ENCODE measurements around the gene MS4A7.
A peak's percentile ranks its signal among the peaks of the same experiment; 100 is the strongest.
"Not testable (repeated sequence)": the region's sequence is repeated elsewhere in the genome, so short reads cannot be mapped to it uniquely, and the experiment has no call there.

Gene MS4A7, protein sequence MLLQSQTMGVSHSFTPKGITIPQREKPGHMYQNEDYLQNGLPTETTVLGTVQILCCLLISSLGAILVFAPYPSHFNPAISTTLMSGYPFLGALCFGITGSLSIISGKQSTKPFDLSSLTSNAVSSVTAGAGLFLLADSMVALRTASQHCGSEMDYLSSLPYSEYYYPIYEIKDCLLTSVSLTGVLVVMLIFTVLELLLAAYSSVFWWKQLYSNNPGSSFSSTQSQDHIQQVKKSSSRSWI

GRCh38 chr11:60378354-60378753 lies at the start of gene MS4A7:
Gene MS4A7, plus strand, starts transcription at chr11:60378532. Its CDS starts 4,610 bp downstream, at chr11:60383142.
- DNase-seq, result peak; percentile 21

- no peak for DNase-seq
Observed at GRCh38 chr11:60332846-60333245, 45.5 kb upstream of the MS4A7 start.

DNA sequence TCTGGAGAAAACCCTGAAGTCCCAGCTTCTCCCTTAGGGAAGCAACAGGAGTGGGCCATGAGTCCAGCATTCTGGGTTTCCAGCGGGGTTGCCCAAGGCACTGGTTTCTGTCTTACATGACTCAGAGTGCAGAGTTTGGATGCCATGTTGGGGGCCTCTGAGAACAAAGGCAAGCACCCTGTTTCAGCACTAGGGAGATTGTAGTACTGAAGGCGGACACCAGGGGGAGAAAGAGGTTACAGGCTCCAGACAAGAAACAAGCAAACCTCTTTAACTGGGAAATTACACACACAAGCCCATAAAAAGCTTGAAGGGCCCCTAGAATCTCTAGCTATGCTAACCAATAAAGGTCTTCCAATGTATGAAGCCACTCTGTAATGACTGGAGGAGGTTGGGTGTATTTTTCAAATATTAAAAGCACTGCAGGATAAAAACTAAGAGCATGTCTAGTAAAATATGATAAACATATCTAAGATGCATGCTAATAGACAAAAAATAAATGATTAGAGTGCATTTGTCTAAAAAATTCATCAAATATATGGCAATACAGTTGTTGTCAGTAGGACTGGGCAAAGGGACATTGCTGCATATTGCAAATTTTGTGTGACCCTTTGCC lies 44.2 kb upstream of the MS4A7 start:
- DNase-seq, result peak; percentile 75

- DNase-seq, result no peak
Observed at GRCh38 chr11:60336767-60337391, 41.5 kb upstream of the MS4A7 start.

- DNase-seq, result no peak
Observed at GRCh38 chr11:60338053-60338452, 40.3 kb upstream of the MS4A7 start.

- DNase-seq, result no peak
Observed at GRCh38 chr11:60339356-60339755, 39.0 kb upstream of the MS4A7 start.

- DNase-seq, result peak; percentile 57
Observed at GRCh38 chr11:60343094-60343704, 35.1 kb upstream of the MS4A7 start.

DNA sequence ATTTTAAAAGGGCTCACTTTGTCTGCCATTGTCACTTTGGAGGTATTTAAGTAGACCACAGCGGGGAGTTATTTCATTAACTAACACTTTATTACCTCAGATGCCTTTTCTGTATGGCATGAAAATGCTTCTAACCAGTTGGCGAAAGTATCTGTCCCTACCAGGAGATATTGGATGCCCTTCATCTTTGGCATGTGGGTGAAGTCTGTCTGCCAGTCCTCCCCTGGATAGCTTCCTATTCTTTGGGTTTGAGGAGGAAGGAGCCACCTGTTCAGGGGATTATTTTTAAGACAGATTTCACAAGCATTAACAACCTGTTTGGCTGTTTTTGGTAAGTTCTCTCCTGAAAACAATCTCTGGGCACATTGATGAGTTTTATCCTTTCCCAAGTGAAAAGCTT lies 34.2 kb upstream of the MS4A7 start:
- DNase-seq, result no peak

- peak; percentile 57 for DNase-seq
Observed at GRCh38 chr11:60345489-60345888, 32.8 kb upstream of the MS4A7 start.

- no peak for DNase-seq
Observed at GRCh38 chr11:60347084-60347797, 31.1 kb upstream of the MS4A7 start.

GRCh38 chr11:60348116-60348515 lies 30.2 kb upstream of the MS4A7 start:
- DNase-seq, result no peak

- no peak for DNase-seq
Observed at GRCh38 chr11:60349990-60350389, 28.3 kb upstream of the MS4A7 start.

GRCh38 chr11:60357771-60358170 lies 20.6 kb upstream of the MS4A7 start:
- no peak for DNase-seq

GRCh38 chr11:60360621-60361020 lies 17.7 kb upstream of the MS4A7 start:
- peak; percentile 23 for DNase-seq

GRCh38 chr11:60362241-60362640 lies 16.1 kb upstream of the MS4A7 start:
- DNase-seq, result no peak

- DNase-seq, result peak; percentile 90
Observed at GRCh38 chr11:60363542-60364470, 14.5 kb upstream of the MS4A7 start.

- DNase-seq, result not testable (repeated sequence)
Observed at GRCh38 chr11:60366262-60366904, 11.9 kb upstream of the MS4A7 start.

- DNase-seq, result no peak
Observed at GRCh38 chr11:60367009-60367408, 11.3 kb upstream of the MS4A7 start.

- no peak for DNase-seq
Observed at GRCh38 chr11:60367896-60368295, 10.4 kb upstream of the MS4A7 start.

- DNase-seq, result no peak
Observed at GRCh38 chr11:60370252-60370810, 8.0 kb upstream of the MS4A7 start.

DNA sequence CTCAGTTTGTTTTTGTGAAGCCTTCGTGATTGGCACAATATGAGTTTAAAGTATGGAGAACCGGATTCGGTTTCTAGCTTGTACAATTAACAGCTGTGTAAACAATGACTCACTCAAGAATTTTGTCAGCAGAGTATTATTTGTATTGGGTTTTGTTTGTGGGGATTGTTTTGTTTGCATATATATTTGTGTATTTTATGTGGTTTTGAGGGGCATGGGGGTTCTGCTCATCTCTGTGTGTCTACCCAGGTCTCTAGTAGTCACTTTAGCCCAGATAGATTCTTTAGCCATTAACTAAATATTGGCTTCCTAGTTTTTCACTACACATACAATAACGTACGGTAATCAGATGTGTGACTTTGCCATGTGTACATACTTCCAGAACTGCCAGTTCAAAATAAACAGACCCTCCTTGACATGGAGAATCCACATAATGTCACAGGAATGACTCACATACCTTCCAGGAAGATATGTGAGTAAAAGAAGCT lies 7.5 kb upstream of the MS4A7 start:
- DNase-seq, result peak; percentile 99

Measured in DMS53 (cell line).